HCT116 (cell line): ENCODE data around the gene ZNF485.

Experiments used
- EZH2 ChIP-seq: fragments of 200-600 bp; sonication (generic); IDR thresholded peaks from 2 replicates; pipeline ENCODE4 v1.6.1; 2017; ENCODE audit warnings: antibody characterized with exemption, mixed run types
- POLR2A ChIP-seq: IDR thresholded peaks from 2 replicates; pipeline ENCODE4 v1.7.0; 2011; ENCODE audit warnings: borderline replicate concordance; ENCODE audit not compliant: insufficient read depth, insufficient read length; ENCODE audit errors: extremely low read depth
- POLR2AphosphoS5 ChIP-seq: IDR thresholded peaks from 2 replicates; pipeline ENCODE4 v1.6.1; 2011; ENCODE audit warnings: mild to moderate bottlenecking, low read depth, low read length, moderate library complexity
- TF ChIP-seq, protein P1 (sequence below), 3 experiments: fragments of 200-600 bp in 1 of 3; sonication (generic) in 1 of 3; IDR thresholded peaks in 2 of 3; conservative IDR thresholded peaks in 1 of 3; 2 replicates each; pipeline ENCODE4 v1.5.1; 2012 to 2017; ENCODE audit warnings: low read depth in 2 of 3, low read length in 2 of 3, antibody characterized with exemption in 1 of 3, borderline replicate concordance in 1 of 3, control low read depth in 1 of 3, mild to moderate bottlenecking in 1 of 3, mixed read lengths in 1 of 3, mixed run types in 1 of 3, moderate library complexity in 1 of 3; ENCODE audit not compliant: insufficient read depth in 1 of 3
- TF ChIP-seq, protein P2 (sequence below): IDR thresholded peaks from 2 replicates; pipeline ENCODE4 v1.6.1; 2012
- TF ChIP-seq, protein P3 (sequence below): IDR thresholded peaks from 2 replicates; pipeline ENCODE4 v1.6.1; 2012; ENCODE audit warnings: low read depth

- no peak for TF ChIP-seq POLR2AphosphoS5
- TF ChIP-seq, protein P1, sequence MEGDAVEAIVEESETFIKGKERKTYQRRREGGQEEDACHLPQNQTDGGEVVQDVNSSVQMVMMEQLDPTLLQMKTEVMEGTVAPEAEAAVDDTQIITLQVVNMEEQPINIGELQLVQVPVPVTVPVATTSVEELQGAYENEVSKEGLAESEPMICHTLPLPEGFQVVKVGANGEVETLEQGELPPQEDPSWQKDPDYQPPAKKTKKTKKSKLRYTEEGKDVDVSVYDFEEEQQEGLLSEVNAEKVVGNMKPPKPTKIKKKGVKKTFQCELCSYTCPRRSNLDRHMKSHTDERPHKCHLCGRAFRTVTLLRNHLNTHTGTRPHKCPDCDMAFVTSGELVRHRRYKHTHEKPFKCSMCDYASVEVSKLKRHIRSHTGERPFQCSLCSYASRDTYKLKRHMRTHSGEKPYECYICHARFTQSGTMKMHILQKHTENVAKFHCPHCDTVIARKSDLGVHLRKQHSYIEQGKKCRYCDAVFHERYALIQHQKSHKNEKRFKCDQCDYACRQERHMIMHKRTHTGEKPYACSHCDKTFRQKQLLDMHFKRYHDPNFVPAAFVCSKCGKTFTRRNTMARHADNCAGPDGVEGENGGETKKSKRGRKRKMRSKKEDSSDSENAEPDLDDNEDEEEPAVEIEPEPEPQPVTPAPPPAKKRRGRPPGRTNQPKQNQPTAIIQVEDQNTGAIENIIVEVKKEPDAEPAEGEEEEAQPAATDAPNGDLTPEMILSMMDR (IDR thresholded peaks at IDR 0.05 in 2 of 3, conservative IDR thresholded peaks at IDR 0.05 in 1 of 3; ENCODE audit: borderline replicate concordance in 1 of 3, insufficient read depth in 1 of 3, low read depth in 2 of 3, low read length in 2 of 3): no peak
- TF ChIP-seq EZH2: no peak
- TF ChIP-seq, protein P2, sequence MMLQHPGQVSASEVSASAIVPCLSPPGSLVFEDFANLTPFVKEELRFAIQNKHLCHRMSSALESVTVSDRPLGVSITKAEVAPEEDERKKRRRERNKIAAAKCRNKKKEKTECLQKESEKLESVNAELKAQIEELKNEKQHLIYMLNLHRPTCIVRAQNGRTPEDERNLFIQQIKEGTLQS: no peak
- TF ChIP-seq POLR2A: no peak
- TF ChIP-seq, protein P3, sequence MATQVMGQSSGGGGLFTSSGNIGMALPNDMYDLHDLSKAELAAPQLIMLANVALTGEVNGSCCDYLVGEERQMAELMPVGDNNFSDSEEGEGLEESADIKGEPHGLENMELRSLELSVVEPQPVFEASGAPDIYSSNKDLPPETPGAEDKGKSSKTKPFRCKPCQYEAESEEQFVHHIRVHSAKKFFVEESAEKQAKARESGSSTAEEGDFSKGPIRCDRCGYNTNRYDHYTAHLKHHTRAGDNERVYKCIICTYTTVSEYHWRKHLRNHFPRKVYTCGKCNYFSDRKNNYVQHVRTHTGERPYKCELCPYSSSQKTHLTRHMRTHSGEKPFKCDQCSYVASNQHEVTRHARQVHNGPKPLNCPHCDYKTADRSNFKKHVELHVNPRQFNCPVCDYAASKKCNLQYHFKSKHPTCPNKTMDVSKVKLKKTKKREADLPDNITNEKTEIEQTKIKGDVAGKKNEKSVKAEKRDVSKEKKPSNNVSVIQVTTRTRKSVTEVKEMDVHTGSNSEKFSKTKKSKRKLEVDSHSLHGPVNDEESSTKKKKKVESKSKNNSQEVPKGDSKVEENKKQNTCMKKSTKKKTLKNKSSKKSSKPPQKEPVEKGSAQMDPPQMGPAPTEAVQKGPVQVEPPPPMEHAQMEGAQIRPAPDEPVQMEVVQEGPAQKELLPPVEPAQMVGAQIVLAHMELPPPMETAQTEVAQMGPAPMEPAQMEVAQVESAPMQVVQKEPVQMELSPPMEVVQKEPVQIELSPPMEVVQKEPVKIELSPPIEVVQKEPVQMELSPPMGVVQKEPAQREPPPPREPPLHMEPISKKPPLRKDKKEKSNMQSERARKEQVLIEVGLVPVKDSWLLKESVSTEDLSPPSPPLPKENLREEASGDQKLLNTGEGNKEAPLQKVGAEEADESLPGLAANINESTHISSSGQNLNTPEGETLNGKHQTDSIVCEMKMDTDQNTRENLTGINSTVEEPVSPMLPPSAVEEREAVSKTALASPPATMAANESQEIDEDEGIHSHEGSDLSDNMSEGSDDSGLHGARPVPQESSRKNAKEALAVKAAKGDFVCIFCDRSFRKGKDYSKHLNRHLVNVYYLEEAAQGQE: no peak
Measured at GRCh38 chr10:43595739-43596298, 10.4 kb upstream of the ZNF485 start.
